NCI-H2029 (cell line): ENCODE measurements around the gene JKAMP.
A peak's percentile ranks its signal among the peaks of the same experiment; 100 is the strongest.
"Not testable (repeated sequence)": the region's sequence is repeated elsewhere in the genome, so short reads cannot be mapped to it uniquely, and the experiment has no call there.

Experiments
- DNase-seq: peaks from one replicate; lab custom pipeline; 2025; lab: John Stamatoyannopoulos, UW

JKAMP gene, protein sequence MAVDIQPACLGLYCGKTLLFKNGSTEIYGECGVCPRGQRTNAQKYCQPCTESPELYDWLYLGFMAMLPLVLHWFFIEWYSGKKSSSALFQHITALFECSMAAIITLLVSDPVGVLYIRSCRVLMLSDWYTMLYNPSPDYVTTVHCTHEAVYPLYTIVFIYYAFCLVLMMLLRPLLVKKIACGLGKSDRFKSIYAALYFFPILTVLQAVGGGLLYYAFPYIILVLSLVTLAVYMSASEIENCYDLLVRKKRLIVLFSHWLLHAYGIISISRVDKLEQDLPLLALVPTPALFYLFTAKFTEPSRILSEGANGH

GRCh38 chr14:59483819-59484638, at the start of gene JKAMP, which contains the start of gene L3HYPDH:
Gene JKAMP, plus strand, starts transcription at chr14:59484517. Its CDS starts 73 bp downstream, at chr14:59484590.
Gene L3HYPDH, minus strand, starts transcription at chr14:59484408. Its CDS starts 92 bp downstream, at chr14:59484316.
- peak; percentile 99 for DNase-seq

DNA sequence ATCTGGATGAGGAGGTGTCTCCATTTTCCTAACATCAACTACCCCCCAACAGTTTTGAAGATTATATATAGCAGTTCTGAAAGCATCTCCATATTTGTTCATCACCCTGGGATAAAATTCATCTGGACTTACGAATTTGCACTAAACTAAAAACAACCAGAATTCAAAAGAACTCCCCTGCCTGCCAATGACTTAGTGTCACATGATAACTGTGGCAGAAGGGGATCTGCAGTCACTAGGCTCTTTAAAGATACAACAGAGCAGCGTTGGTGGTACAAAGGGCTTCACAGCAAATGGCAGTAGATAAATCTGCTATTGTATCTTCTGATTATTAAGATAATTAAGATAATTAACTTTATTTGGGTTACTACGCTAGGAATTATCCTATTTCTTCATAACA, 49.2 kb upstream of the JKAMP start:
- DNase-seq, result no peak

- no peak for DNase-seq
Measured at GRCh38 chr14:59435987-59436386, 48.3 kb upstream of the JKAMP start.

GRCh38 chr14:59438195-59438647, 46.1 kb upstream of the JKAMP start:
- DNase-seq, result no peak

GRCh38 chr14:59439256-59439965, 44.9 kb upstream of the JKAMP start:
- DNase-seq, result no peak

DNA sequence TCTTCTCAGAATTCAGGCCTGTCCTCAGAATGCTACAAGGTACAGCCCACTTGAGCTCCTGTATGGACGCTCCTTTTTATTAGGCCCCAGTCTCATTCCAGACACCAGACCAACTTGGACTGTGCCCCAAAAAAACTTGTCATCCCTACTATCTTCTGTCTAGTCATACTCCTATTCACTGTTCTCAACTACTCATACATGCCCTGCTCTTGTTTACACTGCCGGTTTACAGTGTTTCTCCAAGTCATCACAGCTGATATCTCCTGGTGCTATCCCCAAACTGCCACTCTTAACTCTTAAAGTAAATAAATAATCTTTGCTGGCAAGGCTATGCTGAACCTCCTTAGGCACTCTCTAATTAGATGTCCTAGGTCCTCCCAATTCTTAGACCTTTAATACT, 35.6 kb upstream of the JKAMP start:
- not testable (repeated sequence) for DNase-seq

DNA sequence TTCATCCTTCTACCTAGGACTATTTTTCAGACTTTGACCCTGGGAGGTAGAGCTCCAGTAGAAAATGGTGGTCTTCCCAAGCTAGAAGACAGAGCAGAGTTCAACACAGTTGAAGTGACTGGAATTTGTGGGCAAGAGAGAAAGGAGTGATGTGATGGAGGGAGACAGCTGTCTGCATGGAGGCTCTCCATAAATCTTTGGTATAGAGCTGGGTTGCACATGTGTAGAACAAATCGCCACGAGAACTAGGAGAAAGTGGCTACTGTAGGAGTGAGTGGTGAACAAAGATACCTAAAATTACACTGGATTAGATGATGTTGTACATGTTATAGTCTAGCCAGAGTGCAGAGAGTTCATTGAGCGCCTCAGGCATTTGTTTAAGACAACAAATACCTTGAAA, 33.6 kb upstream of the JKAMP start:
- no peak for DNase-seq

DNA sequence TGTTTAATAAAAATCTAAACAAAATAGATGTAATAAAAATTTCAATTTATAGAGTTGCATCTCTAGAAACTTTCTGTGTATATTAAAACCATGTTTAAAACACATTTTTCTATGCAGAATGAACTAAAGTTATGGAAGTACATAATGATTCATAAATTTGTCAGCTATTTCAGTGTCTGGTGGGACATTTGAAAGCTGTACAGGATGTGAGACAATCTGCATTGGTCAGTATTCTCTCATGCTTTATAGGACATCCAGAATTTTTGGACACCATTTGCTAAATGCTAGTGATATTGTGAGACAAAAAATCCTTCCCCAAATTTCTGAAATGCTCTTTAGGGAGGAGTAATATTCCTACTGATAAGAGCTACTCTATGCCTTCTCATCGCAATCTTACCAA, 32.5 kb upstream of the JKAMP start:
- no peak for DNase-seq

- no peak for DNase-seq
Measured at GRCh38 chr14:59454139-59454538, 30.2 kb upstream of the JKAMP start.

- no peak for DNase-seq
Measured at GRCh38 chr14:59455411-59455810, 28.9 kb upstream of the JKAMP start.

- DNase-seq, result no peak
Measured at GRCh38 chr14:59458486-59458885, 25.8 kb upstream of the JKAMP start.

DNA sequence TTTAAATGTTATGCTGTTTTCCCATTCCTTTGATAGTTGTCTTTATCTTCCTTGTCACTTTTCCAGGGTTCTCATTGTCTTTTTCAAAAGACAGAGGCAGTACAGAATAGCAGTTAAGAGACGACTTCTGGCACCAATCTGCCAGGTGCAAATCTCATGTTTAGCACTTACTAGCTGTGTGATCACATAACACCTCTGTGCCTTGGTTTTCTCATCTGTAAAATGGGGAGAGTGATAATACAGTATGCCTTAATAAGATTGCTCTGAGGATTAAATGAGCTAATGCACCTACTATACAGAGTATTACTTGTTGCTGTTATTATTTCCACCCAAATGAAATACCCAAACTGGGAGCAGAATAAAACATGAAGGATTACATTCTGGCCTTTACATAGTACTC, 23.9 kb upstream of the JKAMP start:
- DNase-seq, result no peak

- DNase-seq, result no peak
Measured at GRCh38 chr14:59461891-59462290, 22.4 kb upstream of the JKAMP start.

- no peak for DNase-seq
Measured at GRCh38 chr14:59463787-59464485, 20.4 kb upstream of the JKAMP start.

- peak; percentile 61 for DNase-seq
Measured at GRCh38 chr14:59464486-59465315, 19.6 kb upstream of the JKAMP start.

GRCh38 chr14:59465316-59466135, 18.8 kb upstream of the JKAMP start, which contains the start of gene GPR135:
Gene GPR135, minus strand, starts transcription at chr14:59465380. Its CDS starts 154 bp downstream, at chr14:59465226.
- peak; percentile 44 for DNase-seq

- no peak for DNase-seq
Measured at GRCh38 chr14:59474172-59474571, 10.1 kb upstream of the JKAMP start.

DNA sequence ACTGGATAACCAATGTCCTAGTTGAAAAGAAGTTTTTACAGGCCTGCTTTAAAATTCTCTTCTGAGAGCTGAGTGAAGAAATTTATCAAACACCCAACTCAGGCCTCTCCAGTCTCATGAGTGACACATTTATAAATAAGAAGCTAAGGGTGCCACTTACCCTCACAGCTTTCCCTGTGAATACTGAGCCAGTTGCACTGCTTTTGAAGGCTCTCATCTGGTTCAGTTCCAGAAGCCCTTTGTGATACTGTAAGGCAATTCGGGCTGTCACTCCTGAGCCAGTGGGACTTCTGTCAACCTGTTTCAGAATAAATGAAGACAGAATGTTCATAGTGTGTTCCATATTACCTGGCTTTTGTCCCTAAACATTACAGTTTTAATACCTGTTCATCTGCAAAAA, 8.6 kb upstream of the JKAMP start:
- DNase-seq, result no peak

DNA sequence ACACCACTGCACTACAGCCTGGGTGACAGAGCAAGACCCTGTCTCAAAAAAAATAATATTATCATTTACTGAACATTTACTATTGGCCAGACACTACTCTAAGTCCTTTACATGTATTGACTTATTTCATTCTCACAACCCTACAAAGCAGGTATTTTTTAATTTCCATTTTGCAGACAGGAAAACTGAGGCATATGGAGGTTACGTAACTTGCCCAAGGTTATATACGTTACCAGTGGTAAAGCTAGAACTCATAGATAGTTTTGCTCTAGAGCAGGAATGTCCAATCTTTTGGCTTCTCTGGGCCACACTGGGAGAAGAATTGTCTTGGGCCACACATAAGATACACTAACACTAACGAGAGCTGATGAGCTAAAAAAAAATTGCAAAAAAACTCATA, 5.8 kb upstream of the JKAMP start:
- no peak for DNase-seq

- DNase-seq, result no peak
Measured at GRCh38 chr14:59480166-59480565, 4.2 kb upstream of the JKAMP start.
